ENCODE measurements around the gene ZNF532.

- TF ChIP-seq CTCF (conservative IDR thresholded peaks at IDR 0.05) (no peak), EZH2 (IDR thresholded peaks at IDR 0.05; ENCODE audit: low read depth) (no peak)
Observed at GRCh38 chr18:58861861-58862301, 2.8 kb upstream of the ZNF532 start.
